Progenitor cell of endocrine pancreas (in vitro differentiated cells): ENCODE results near the gene TBK1. TPM values are rescaled to one million over a fixed set of nuclear protein-coding genes. Genes with fewer than 3 reads are reported as not detected.

Experiments
- DNase-seq: peaks from one replicate; pipeline ENCODE4 v3.0.0; 2021; ENCODE audit warnings: low spot score; ENCODE audit not compliant: unreplicated experiment
- H3K27ac Mint-ChIP-seq: 2 replicates; pipeline ENCODE4 v1.8.0; 2021; ENCODE audit warnings: mild to moderate bottlenecking, moderate library complexity, mixed read lengths
- H3K27me3 Mint-ChIP-seq: 2 replicates; pipeline ENCODE4 v1.8.0; 2021; ENCODE audit warnings: mixed read lengths
- H3K36me3 Mint-ChIP-seq: 2 replicates; pipeline ENCODE4 v1.8.0; 2022; ENCODE audit warnings: mixed read lengths; ENCODE audit not compliant: insufficient read depth
- H3K4me1 Mint-ChIP-seq: 2 replicates; pipeline ENCODE4 v1.8.0; 2021; ENCODE audit warnings: low read depth, mixed read lengths
- H3K4me3 Mint-ChIP-seq: 2 replicates; pipeline ENCODE4 v1.8.0; 2021; ENCODE audit warnings: low read depth, mild to moderate bottlenecking, moderate library complexity, mixed read lengths
- H3K9me3 Mint-ChIP-seq: 2 replicates; pipeline ENCODE4 v1.8.0; 2021; ENCODE audit warnings: low read depth, mixed read lengths
- CTCF ChIP-seq: fragments of 200-600 bp; sonication (generic); IDR thresholded peaks from one replicate; pipeline ENCODE4 v1.5.0; 2021; ENCODE audit warnings: antibody characterized with exemption, mild to moderate bottlenecking; ENCODE audit not compliant: unreplicated experiment
- total RNA-seq: library from RNA; stranded (reverse); gene quantifications from 2 replicates; pipeline ENCODE4 v1.2.1, GENCODE V29; 2021

The TBK1 gene
- total RNA-seq, 1 donor from 2014 or later = 20.4 TPM

- no peak for DNase-seq
- no peak for TF ChIP-seq CTCF
Observed at GRCh38 chr12:64457466-64457865, 5.5 kb downstream of the TBK1 start.

GRCh38 chr12:64457923-64458322, 6.0 kb downstream of the TBK1 start:
- no peak for TF ChIP-seq CTCF
- Mint-ChIP-seq H3K4me3 (no peak overlapping the region), H3K4me1 (peaks cover 12% of the 10 kb centered on the region), H3K27ac (no peak overlapping the region), H3K36me3 (peaks cover 7% of the 10 kb centered on the region), H3K27me3 (no peaks in the 10 kb centered on the region), H3K9me3 (no peaks in the 10 kb centered on the region)
- DNase-seq = no peak

More at GRCh38 chr12:64457466-64457865, 5.5 kb downstream of the TBK1 start:
- Mint-ChIP-seq H3K9me3 (no peaks in the 10 kb centered on the region), H3K27ac (peak overlapping the region; percentile 18), H3K36me3 (peaks cover 5% of the 10 kb centered on the region), H3K4me3 (no peak overlapping the region), H3K27me3 (no peaks in the 10 kb centered on the region), H3K4me1 (peaks cover 15% of the 10 kb centered on the region)

- Mint-ChIP-seq H3K4me3 (no peak overlapping the region), H3K36me3 (peaks cover 8% of the 10 kb centered on the region), H3K9me3 (no peaks in the 10 kb centered on the region), H3K4me1 (peaks cover 5% of the 10 kb centered on the region), H3K27ac (no peak overlapping the region), H3K27me3 (no peaks in the 10 kb centered on the region)
- TF ChIP-seq CTCF = no peak
- no peak for DNase-seq
Observed at GRCh38 chr12:64459394-64459891, 7.5 kb downstream of the TBK1 start.

GRCh38 chr12:64461634-64462414, 9.9 kb downstream of the TBK1 start:
- H3K36me3 Mint-ChIP-seq = peaks cover 11% of the 10 kb centered on the region
- TF ChIP-seq CTCF = no peak
- H3K27me3 Mint-ChIP-seq = no peaks in the 10 kb centered on the region
- H3K9me3 Mint-ChIP-seq = no peaks in the 10 kb centered on the region
- H3K27ac Mint-ChIP-seq = no peak overlapping the region
- peaks cover 2% of the 10 kb centered on the region for H3K4me1 Mint-ChIP-seq
- DNase-seq = no peak
- no peak overlapping the region for H3K4me3 Mint-ChIP-seq

GRCh38 chr12:64466178-64466577, 14.3 kb downstream of the TBK1 start:
- Mint-ChIP-seq H3K27me3 (no peaks in the 10 kb centered on the region), H3K4me1 (no peaks in the 10 kb centered on the region), H3K27ac (no peak overlapping the region), H3K36me3 (peaks cover 19% of the 10 kb centered on the region), H3K4me3 (no peak overlapping the region), H3K9me3 (no peaks in the 10 kb centered on the region)
- TF ChIP-seq CTCF = no peak
- no peak for DNase-seq
